ENCODE results near the gene PIP4K2B.

The PIP4K2B gene

GRCh38 chr17:38809828-38810227 is 10.5 kb upstream of the PIP4K2B start:
- TF ChIP-seq CTCF (IDR thresholded peaks at IDR 0.05; ENCODE audit: control insufficient read depth, insufficient read depth, low read depth, low read length, missing control alignments), result no peak
- no peak for DNase-seq (ENCODE audit: low read depth)
- no peak overlapping the region for H3K4me3 ChIP-seq (ENCODE audit: control insufficient read depth, low read depth, low read length)

GRCh38 chr17:38800237-38800760 is 943 bp upstream of the PIP4K2B start:
- no peak for TF ChIP-seq CTCF (IDR thresholded peaks at IDR 0.05; ENCODE audit: control insufficient read depth, insufficient read depth, low read depth, low read length, missing control alignments)
- DNase-seq (ENCODE audit: low read depth), result no peak
- peak overlapping the region; percentile 50 for H3K4me3 ChIP-seq (ENCODE audit: control insufficient read depth, low read depth, low read length)

GRCh38 chr17:38798614-38799500 is 499 bp downstream of the PIP4K2B start:
- DNase-seq (ENCODE audit: low read depth), result no peak
- H3K4me3 ChIP-seq (ENCODE audit: control insufficient read depth, low read depth, low read length), result peak overlapping the region; percentile 50
- no peak for TF ChIP-seq CTCF (IDR thresholded peaks at IDR 0.05; ENCODE audit: control insufficient read depth, insufficient read depth, low read depth, low read length, missing control alignments)

GRCh38 chr17:38797828-38798227 is 1.5 kb downstream of the PIP4K2B start:
- no peak for TF ChIP-seq CTCF (IDR thresholded peaks at IDR 0.05; ENCODE audit: control insufficient read depth, insufficient read depth, low read depth, low read length, missing control alignments)
- peak overlapping the region; percentile 50 for H3K4me3 ChIP-seq (ENCODE audit: control insufficient read depth, low read depth, low read length)
- no peak for DNase-seq (ENCODE audit: low read depth)

- H3K4me3 ChIP-seq (ENCODE audit: control insufficient read depth, low read depth, low read length), result no peak overlapping the region
- DNase-seq (ENCODE audit: low read depth), result no peak
- no peak for TF ChIP-seq CTCF (IDR thresholded peaks at IDR 0.05; ENCODE audit: control insufficient read depth, insufficient read depth, low read depth, low read length, missing control alignments)
Measured at GRCh38 chr17:38797158-38797490, 2.2 kb downstream of the PIP4K2B start.

GRCh38 chr17:38796451-38797157 is 2.8 kb downstream of the PIP4K2B start:
- no peak for TF ChIP-seq CTCF (IDR thresholded peaks at IDR 0.05; ENCODE audit: control insufficient read depth, insufficient read depth, low read depth, low read length, missing control alignments)
- DNase-seq (ENCODE audit: low read depth), result no peak
- H3K4me3 ChIP-seq (ENCODE audit: control insufficient read depth, low read depth, low read length), result no peak overlapping the region
